Measurements from ENCODE around the gene SH3PXD2A. TPM values are rescaled to one million over a fixed set of nuclear protein-coding genes. Genes with fewer than 3 reads are reported as not detected.

SH3PXD2A gene
- total RNA-seq, 8 experiments from 2014 or later: 7.8 to 34.3 (median 12.8) TPM

- ATAC-seq (replicated peaks in 6 of 8): peak in 1 of 8 experiments; percentile 71
- Histone ChIP-seq H3K4me3 (no peak overlapping the region), H3K4me1 (replicated peaks in 1 of 2) (peaks cover 42 to 43% of the 10 kb centered on the region in 2 donors), H3K27ac (no peak overlapping the region)
- 60 to 83% (median 82%) methylated on average over 1 of the region's 2 CpGs; no CpG with 5 or more reads in 7 of the 10 experiments for WGBS, 10 experiments
- in situ Hi-C loops (cut with MboI; ENCODE audit: low pct_unique_long_range_greater_than_20kb in 2 of 9, low sequenced_read_pairs in 9 of 9, unreplicated experiment in 9 of 9): no loop called here
These were observed 46.6 kb downstream of the SH3PXD2A start for GRCh38 chr10:103808780-103809179.

GRCh38 chr10:103807996-103808395 lies 47.4 kb downstream of the SH3PXD2A start:
- no peak overlapping the region for H3K4me3 ChIP-seq
- in situ Hi-C loops (cut with MboI; ENCODE audit: low pct_unique_long_range_greater_than_20kb in 2 of 9, low sequenced_read_pairs in 9 of 9, unreplicated experiment in 9 of 9): no loop called here
- 92 to 100% (median 100%) methylated on average over 1 to 4 of the region's 6 CpGs; no CpG with 5 or more reads in 4 of the 10 experiments for WGBS, 10 experiments
- peaks cover 42 to 43% of the 10 kb centered on the region in 2 donors for H3K4me1 ChIP-seq (replicated peaks in 1 of 2)
- no peak overlapping the region for H3K27ac ChIP-seq
- no peak for ATAC-seq (replicated peaks in 6 of 8)

- no peak overlapping the region for H3K4me3 ChIP-seq
- 73 to 100% (median 85%) methylated on average over 1 to 6 of the region's 12 CpGs; no CpG with 5 or more reads in 2 of the 10 experiments for WGBS, 10 experiments
- peaks cover 30 to 33% of the 10 kb centered on the region in 2 donors for H3K4me1 ChIP-seq (replicated peaks in 1 of 2)
- ATAC-seq (replicated peaks in 6 of 8): no peak
- H3K27ac ChIP-seq: no peak overlapping the region
- in situ Hi-C loops (cut with MboI; ENCODE audit: low pct_unique_long_range_greater_than_20kb in 2 of 9, low sequenced_read_pairs in 9 of 9, unreplicated experiment in 9 of 9): no loop called here
These were observed 48.8 kb downstream of the SH3PXD2A start for GRCh38 chr10:103806395-103807187.

GRCh38 chr10:103805781-103806180 lies 49.6 kb downstream of the SH3PXD2A start:
- 58 to 100% (median 95%) methylated on average over 2 to 4 of the region's 6 CpGs; no CpG with 5 or more reads in 4 of the 10 experiments for WGBS, 10 experiments
- Histone ChIP-seq H3K4me1 (replicated peaks in 1 of 2) (peaks cover 22 to 27% of the 10 kb centered on the region in 2 donors), H3K27ac (no peak overlapping the region), H3K4me3 (no peak overlapping the region)
- in situ Hi-C loops (cut with MboI; ENCODE audit: low pct_unique_long_range_greater_than_20kb in 2 of 9, low sequenced_read_pairs in 9 of 9, unreplicated experiment in 9 of 9): no loop called here
- no peak for ATAC-seq (replicated peaks in 6 of 8)

GRCh38 chr10:103804871-103805270 lies 50.5 kb downstream of the SH3PXD2A start:
- in situ Hi-C loops (cut with MboI; ENCODE audit: low pct_unique_long_range_greater_than_20kb in 2 of 9, low sequenced_read_pairs in 9 of 9, unreplicated experiment in 9 of 9): no loop called here
- H3K4me1 ChIP-seq (replicated peaks in 1 of 2): peaks cover 17 to 21% of the 10 kb centered on the region in 2 donors
- WGBS, 10 experiments: 7 to 90% (median 14%) methylated on average over 2 to 3 of the region's 4 CpGs; no CpG with 5 or more reads in 7 of the 10 experiments
- ATAC-seq (replicated peaks in 6 of 8): peak in 5 of 8 experiments; percentile 70 to 97 (median 97)
- peak overlapping the region; percentile 49 to 57 for H3K27ac ChIP-seq
- no peak overlapping the region for H3K4me3 ChIP-seq

- no peak overlapping the region for H3K4me3 ChIP-seq
- H3K4me1 ChIP-seq (replicated peaks in 1 of 2): peaks cover 16 to 17% of the 10 kb centered on the region in 2 donors
- 43 to 100% (median 62%) methylated on average over 1 to 3 of the region's 3 CpGs; no CpG with 5 or more reads in 4 of the 10 experiments for WGBS, 10 experiments
- no peak for ATAC-seq (replicated peaks in 6 of 8)
- no peak overlapping the region for H3K27ac ChIP-seq
- in situ Hi-C loops (cut with MboI; ENCODE audit: low pct_unique_long_range_greater_than_20kb in 2 of 9, low sequenced_read_pairs in 9 of 9, unreplicated experiment in 9 of 9): no loop called here
These were observed 51.4 kb downstream of the SH3PXD2A start for GRCh38 chr10:103803941-103804340.

GRCh38 chr10:103802637-103803353 lies 52.6 kb downstream of the SH3PXD2A start:
- ATAC-seq (replicated peaks in 6 of 8): no peak
- in situ Hi-C loops (cut with MboI; ENCODE audit: low pct_unique_long_range_greater_than_20kb in 2 of 9, low sequenced_read_pairs in 9 of 9, unreplicated experiment in 9 of 9): no loop called here
- no peak overlapping the region for H3K4me3 ChIP-seq
- H3K4me1 ChIP-seq (replicated peaks in 1 of 2): peaks cover 16 to 17% of the 10 kb centered on the region in 2 donors
- WGBS, 10 experiments: 40 to 100% (median 100%) methylated on average over 1 to 2 of the region's 7 CpGs; no CpG with 5 or more reads in 5 of the 10 experiments
- no peak overlapping the region for H3K27ac ChIP-seq

GRCh38 chr10:103802081-103802480 lies 53.3 kb downstream of the SH3PXD2A start:
- 20 to 100% (median 81%) methylated on average over 1 to 4 of the region's 6 CpGs; no CpG with 5 or more reads in 4 of the 10 experiments for WGBS, 10 experiments
- ATAC-seq (replicated peaks in 6 of 8): no peak
- H3K27ac ChIP-seq: no peak overlapping the region
- peaks cover 16 to 17% of the 10 kb centered on the region in 2 donors for H3K4me1 ChIP-seq (replicated peaks in 1 of 2)
- in situ Hi-C loops (cut with MboI; ENCODE audit: low pct_unique_long_range_greater_than_20kb in 2 of 9, low sequenced_read_pairs in 9 of 9, unreplicated experiment in 9 of 9): no loop called here
- no peak overlapping the region for H3K4me3 ChIP-seq

- ATAC-seq (replicated peaks in 6 of 8): peak in 3 of 8 experiments; percentile 78 to 89 (median 79)
- no peak overlapping the region for H3K27ac ChIP-seq
- H3K4me1 ChIP-seq (replicated peaks in 1 of 2): peaks cover 16 to 17% of the 10 kb centered on the region in 2 donors
- in situ Hi-C loops (cut with MboI; ENCODE audit: low pct_unique_long_range_greater_than_20kb in 2 of 9, low sequenced_read_pairs in 9 of 9, unreplicated experiment in 9 of 9): no loop called here
- no peak overlapping the region for H3K4me3 ChIP-seq
- 40 to 100% (median 70%) methylated on average over 1 to 8 of the region's 10 CpGs; no CpG with 5 or more reads in 3 of the 10 experiments for WGBS, 10 experiments
These were observed 54.4 kb downstream of the SH3PXD2A start for GRCh38 chr10:103800789-103801540.

GRCh38 chr10:103800089-103800488 lies 55.3 kb downstream of the SH3PXD2A start:
- no peak for ATAC-seq (replicated peaks in 6 of 8)
- peaks cover 10 to 12% of the 10 kb centered on the region in 2 donors for H3K4me1 ChIP-seq (replicated peaks in 1 of 2)
- H3K27ac ChIP-seq: no peak overlapping the region
- in situ Hi-C loops (cut with MboI; ENCODE audit: low pct_unique_long_range_greater_than_20kb in 2 of 9, low sequenced_read_pairs in 9 of 9, unreplicated experiment in 9 of 9): no loop called here
- H3K4me3 ChIP-seq: no peak overlapping the region
- 83 to 100% (median 92%) methylated on average over 1 to 2 of the region's 3 CpGs; no CpG with 5 or more reads in 5 of the 10 experiments for WGBS, 10 experiments

- peak in 2 of 8 experiments; percentile 8 to 50 for ATAC-seq (replicated peaks in 6 of 8)
- 75 to 100% (median 91%) methylated on average over 1 to 4 of the region's 4 CpGs; no CpG with 5 or more reads in 4 of the 10 experiments for WGBS, 10 experiments
- in situ Hi-C loops (cut with MboI; ENCODE audit: low pct_unique_long_range_greater_than_20kb in 2 of 9, low sequenced_read_pairs in 9 of 9, unreplicated experiment in 9 of 9): no loop called here
- peaks cover 5 to 6% of the 10 kb centered on the region in 2 donors for H3K4me1 ChIP-seq (replicated peaks in 1 of 2)
- H3K27ac ChIP-seq: no peak overlapping the region
- H3K4me3 ChIP-seq: no peak overlapping the region
These were observed 56.0 kb downstream of the SH3PXD2A start for GRCh38 chr10:103799341-103799740.

- in situ Hi-C loops (cut with MboI; ENCODE audit: low pct_unique_long_range_greater_than_20kb in 2 of 9, low sequenced_read_pairs in 9 of 9, unreplicated experiment in 9 of 9): no loop called here
- ATAC-seq (replicated peaks in 6 of 8): no peak
- no peak overlapping the region for H3K27ac ChIP-seq
- no peak overlapping the region for H3K4me3 ChIP-seq
- WGBS, 10 experiments: 82% methylated on average over 4 of the region's 7 CpGs; no CpG with 5 or more reads in 9 of the 10 experiments
- peaks cover 0 to 3% of the 10 kb centered on the region in 2 donors for H3K4me1 ChIP-seq (replicated peaks in 1 of 2)
These were observed 56.9 kb downstream of the SH3PXD2A start for GRCh38 chr10:103798511-103798910.
